ENCODE data around the gene OGA. TPM values are rescaled to one million over a fixed set of nuclear protein-coding genes. Genes with fewer than 3 reads are reported as not detected.

The OGA gene
- total and polyA plus RNA-seq, 2 of the 8 experiments (the other 6 are each of a cell fraction or from before 2014, with no cell fraction given): 31.2 to 107 TPM

- Histone ChIP-seq H2BK120ac (replicated peaks; ENCODE audit: low read depth, low read length) (no peak overlapping the region), H3K4me2 (ENCODE audit: insufficient read depth in 1 of 2, low read depth in 2 of 2, low read length in 2 of 2) (no peak overlapping the region), H3K79me2 (ENCODE audit: control insufficient read depth in 1 of 2, insufficient read depth in 2 of 2, low read length in 2 of 2) (no peaks in the 10 kb centered on the region), H3K9me3 (ENCODE audit: insufficient read depth in 2 of 2, low read depth in 1 of 2, low read length in 1 of 2) (no peaks in the 10 kb centered on the region), H4K5ac (ENCODE audit: insufficient read length, low read depth, low read length) (no peak overlapping the region), H3K4me3 (ENCODE audit: extremely low read depth in 1 of 4, insufficient read depth in 2 of 4, low read depth in 3 of 4, low read length in 4 of 4) (no peak overlapping the region), H2BK20ac (ENCODE audit: low read length) (no peak overlapping the region), H3K79me1 (ENCODE audit: low read depth, low read length) (no peaks in the 10 kb centered on the region), H3K4me1 (replicated peaks in 1 of 4; ENCODE audit: control insufficient read depth in 3 of 4, insufficient read depth in 4 of 4, low read length in 3 of 4) (peaks cover 16 to 32% (median 26%) of the 10 kb centered on the region in 4 experiments), H3K4ac (replicated peaks; ENCODE audit: insufficient read length, low read depth, low read length) (no peak overlapping the region), H3K9ac (replicated peaks in 1 of 4; ENCODE audit: extremely low read depth in 1 of 4, low read depth in 3 of 4, low read length in 3 of 4) (no peak overlapping the region), H4K8ac (ENCODE audit: extremely low read depth, insufficient read depth, low read length) (no peak overlapping the region; the same call in 1 of the 2 replicates), H2BK12ac (ENCODE audit: low read depth, low read length) (no peak overlapping the region), H3K23ac (ENCODE audit: insufficient read length) (no peak overlapping the region), H3K27ac (ENCODE audit: low read depth, low read length) (no peak overlapping the region), H3K14ac (ENCODE audit: insufficient read length) (no peak overlapping the region), H4K91ac (replicated peaks; ENCODE audit: insufficient read length, low read length) (no peak overlapping the region), H3K23me2 (ENCODE audit: low read depth, low read length) (no peaks in the 10 kb centered on the region), H2AK5ac (ENCODE audit: low read depth, low read length) (no peak overlapping the region), H2BK15ac (ENCODE audit: low read length) (no peak overlapping the region), H3K56ac (replicated peaks; ENCODE audit: insufficient read length, low read depth, low read length) (no peak overlapping the region), H3K27me3 (replicated peaks in 1 of 4; ENCODE audit: control insufficient read depth in 3 of 4, extremely low read depth in 1 of 4, insufficient read depth in 3 of 4, low read length in 3 of 4) (peaks cover 24 to 45% (median 42%) of the 10 kb centered on the region in 4 experiments), H3K18ac (ENCODE audit: extremely low read depth, low read length) (no peak overlapping the region; the same call in 1 of the 2 replicates), H3K36me3 (ENCODE audit: control insufficient read depth in 2 of 4, insufficient read depth in 4 of 4, low read length in 3 of 4) (no peaks in the 10 kb centered on the region), H2AFZ (ENCODE audit: low read length) (no peak overlapping the region), H2BK5ac (ENCODE audit: low read depth, low read length) (no peak overlapping the region; the same call in 1 of the 2 replicates), H4K20me1 (replicated peaks in 1 of 2; ENCODE audit: control insufficient read depth in 1 of 2, insufficient read depth in 2 of 2, low read length in 2 of 2) (peaks cover 0 to 3% of the 10 kb centered on the region in 2 experiments)
- CTCF ChIA-PET (ENCODE audit: partially characterized antibody): interaction anchor here (0.5 to 9.2 kb wide), 13 partner anchors 8 to 171 kb away, joined by 3 to 100 read pairs (median 4); partner anchors contain the start of gene NPM3
- POLR2A ChIA-PET (ENCODE audit: partially characterized antibody): interaction anchor here (1.2 to 4.7 kb wide), 2 partner anchors 10 to 48 kb away, joined by 5 to 19 read pairs; partner anchors contain the start of gene OGA
- 89% methylated on average over 36 of the region's 41 CpGs; no CpG with 5 or more reads in 1 of the 2 experiments for WGBS, 2 experiments (ENCODE audit: extremely low coverage in 1 of 2, insufficient coverage in 1 of 2, insufficient read length in 1 of 2, insufficient replicate concordance in 2 of 2, low coverage in 1 of 2, low lambda C conversion rate in 2 of 2, missing lambda C conversion rate in 1 of 2)
- no peak for DNase-seq (ENCODE audit: low read depth in 1 of 2, low spot score in 2 of 2)
- FAIRE-seq: no peak
- TF ChIP-seq KDM1A (IDR thresholded peaks at IDR 0.05; ENCODE audit: borderline replicate concordance, low read length) (no peak), MAFK (IDR thresholded peaks at IDR 0.05; ENCODE audit: low read depth, low read length) (no peak), POLR2AphosphoS5 (IDR thresholded peaks at IDR 0.05; ENCODE audit: low read depth, low read length) (no peak), SP1 (IDR thresholded peaks at IDR 0.05; ENCODE audit: low read depth, low read length) (no peak), POU5F1 (IDR thresholded peaks at IDR 0.05; ENCODE audit: low read depth, low read length) (no peak), RNF2 (IDR thresholded peaks at IDR 0.05; ENCODE audit: borderline replicate concordance, low read depth, low read length, missing control alignments, poor library complexity, severe bottlenecking) (no peak), USF2 (IDR thresholded peaks at IDR 0.05; ENCODE audit: low read length) (no peak), RFX5 (IDR thresholded peaks at IDR 0.05; ENCODE audit: borderline replicate concordance, low read depth, low read length) (no peak), SRF (IDR thresholded peaks at IDR 0.05; ENCODE audit: low read depth, low read length) (no peak), CREB1 (IDR thresholded peaks at IDR 0.05) (no peak), SIRT6 (IDR thresholded peaks at IDR 0.05; ENCODE audit: low read length) (no peak)
Observed at GRCh38 chr10:101770331-101771215, 47.7 kb downstream of the OGA start.

Measured in H1 (cell line).